Body of pancreas (tissue), 4 donors: Measurements from ENCODE around the gene SPATA16.
"Not testable (repeated sequence)": the region's sequence is repeated elsewhere in the genome, so short reads cannot be mapped to it uniquely, and the experiment has no call there.

Source experiments
- CTCF ChIP-seq, 7 experiments: fragments of 450-650 bp in 4 of 7; fragments of 200-600 bp in 3 of 7; sonication (generic) in 3 of 7; IDR thresholded peaks; one replicate each; pipeline ENCODE4 v1.5.1; 2016 to 2019; ENCODE audit warnings: antibody characterized with exemption in 7 of 7
- POLR2A ChIP-seq, 3 donors: fragments of 450-650 bp; IDR thresholded peaks; one replicate each; pipeline ENCODE4 v1.6.1; 2016; ENCODE audit warnings: antibody characterized with exemption in 3 of 3, mild to moderate bottlenecking in 2 of 3

- not testable (repeated sequence) for TF ChIP-seq POLR2A, CTCF (IDR thresholded peaks at IDR 0.05)
Measured at GRCh38 chr3:173020128-173020527, 120.9 kb downstream of the SPATA16 start.
